NCI-H524 (cell line): ENCODE data around the gene PRKAG1.

ENCODE experiments used
- DNase-seq, 2 experiments: peaks; one replicate each; lab custom pipeline; 2025; lab: John Stamatoyannopoulos, UW

PRKAG1 gene

DNA sequence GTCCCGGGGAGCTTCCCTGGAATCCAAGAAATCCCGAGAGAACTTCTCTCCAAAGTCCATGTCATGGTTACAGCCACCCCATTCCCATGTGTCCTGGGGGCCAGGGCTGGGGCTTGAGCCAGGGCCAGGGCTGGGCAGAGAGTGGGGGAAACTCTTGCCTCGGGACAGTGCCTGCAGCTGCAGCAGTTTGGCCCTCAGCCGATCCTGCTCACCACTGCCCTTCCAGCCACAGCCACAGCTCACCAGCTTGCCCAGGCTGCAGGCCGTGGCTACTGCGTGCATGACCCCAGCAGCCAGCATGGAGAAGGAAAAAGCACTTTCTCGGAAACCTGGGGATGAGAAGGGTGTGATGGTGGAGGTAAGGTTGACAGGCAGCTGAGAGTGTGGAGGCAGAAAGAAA is 50.6 kb downstream of the PRKAG1 start:
- no peak for DNase-seq

DNA sequence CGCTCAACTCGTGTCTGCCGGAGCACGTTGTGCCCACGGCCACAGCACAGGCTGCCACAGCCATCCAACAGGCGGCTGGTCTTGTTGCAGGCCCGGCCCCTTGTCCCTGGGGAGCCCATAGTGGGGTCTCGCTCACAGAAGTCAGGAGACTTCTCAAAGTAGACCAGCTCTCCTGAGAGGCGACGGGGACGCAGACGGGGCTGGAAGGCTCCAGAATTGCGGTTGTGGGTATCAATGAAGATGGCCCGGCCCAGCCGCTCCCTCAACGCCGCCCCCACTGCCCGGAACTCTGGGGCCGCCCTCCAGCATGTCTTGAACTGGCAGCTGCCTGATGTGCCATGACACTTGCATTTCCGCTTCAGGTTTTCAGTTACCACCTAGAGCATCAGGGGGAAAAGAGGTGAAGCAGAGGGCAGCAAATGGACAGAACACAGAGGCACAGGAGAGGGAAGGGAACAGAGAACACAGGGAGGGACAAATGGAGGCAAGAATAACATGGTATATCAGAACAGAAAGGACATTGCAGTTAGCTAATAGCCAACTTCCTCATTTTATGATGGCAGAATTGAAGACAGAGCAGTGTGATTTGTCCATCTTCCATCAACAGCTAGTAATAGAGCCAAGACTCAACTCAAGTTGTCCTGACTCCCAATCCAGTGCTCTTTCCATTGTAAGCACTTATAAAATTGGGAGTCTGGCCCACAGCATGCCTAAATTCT is 52.2 kb downstream of the PRKAG1 start:
- DNase-seq, result no peak

DNA sequence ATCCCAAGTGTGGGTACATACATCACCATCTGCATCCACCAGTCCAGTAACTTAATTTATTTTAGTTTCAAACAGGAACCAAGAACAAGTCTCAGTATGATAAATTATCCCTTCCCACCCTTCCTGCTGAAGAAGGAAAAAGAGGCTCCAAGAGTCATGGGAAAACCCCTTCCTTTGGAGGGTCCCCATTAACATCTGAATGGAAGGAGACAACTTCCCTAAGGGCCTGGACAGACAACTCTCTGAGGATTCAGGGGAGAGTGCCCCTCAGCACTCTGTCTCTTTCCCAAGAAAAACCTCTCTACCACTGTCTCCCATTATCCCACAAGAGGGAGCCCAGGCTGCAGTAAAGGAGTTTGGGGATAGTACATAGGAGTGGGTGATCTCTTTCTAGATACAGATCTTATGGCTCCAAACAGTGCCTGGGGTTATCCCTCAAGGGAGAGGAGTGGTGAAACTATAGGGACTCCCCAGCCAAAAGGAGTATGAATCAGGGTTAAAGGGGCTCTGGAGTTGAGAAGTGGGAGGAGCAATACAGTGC is 53.2 kb downstream of the PRKAG1 start:
- DNase-seq, result peak in 1 of 2 experiments; percentile 12

DNA sequence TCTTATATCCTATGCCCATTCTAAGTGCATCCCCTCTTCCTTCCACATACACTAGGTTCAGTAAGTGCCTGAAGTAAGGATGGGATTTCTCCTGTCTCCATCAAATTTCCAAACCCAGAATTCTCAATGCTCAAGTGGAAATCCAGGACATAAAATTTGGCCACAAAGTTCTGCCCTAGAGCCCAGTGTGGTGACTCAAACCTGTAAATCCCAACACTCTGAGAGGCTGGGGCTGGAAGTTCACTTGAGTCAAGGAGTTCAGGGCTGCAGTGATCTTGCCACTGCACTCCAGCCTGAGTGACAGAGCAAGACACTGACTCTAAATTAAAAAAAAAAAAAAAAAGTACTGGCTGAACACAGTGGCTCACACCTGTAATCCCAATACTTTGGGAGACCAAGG is 56.8 kb downstream of the PRKAG1 start:
- DNase-seq, result no peak

DNA sequence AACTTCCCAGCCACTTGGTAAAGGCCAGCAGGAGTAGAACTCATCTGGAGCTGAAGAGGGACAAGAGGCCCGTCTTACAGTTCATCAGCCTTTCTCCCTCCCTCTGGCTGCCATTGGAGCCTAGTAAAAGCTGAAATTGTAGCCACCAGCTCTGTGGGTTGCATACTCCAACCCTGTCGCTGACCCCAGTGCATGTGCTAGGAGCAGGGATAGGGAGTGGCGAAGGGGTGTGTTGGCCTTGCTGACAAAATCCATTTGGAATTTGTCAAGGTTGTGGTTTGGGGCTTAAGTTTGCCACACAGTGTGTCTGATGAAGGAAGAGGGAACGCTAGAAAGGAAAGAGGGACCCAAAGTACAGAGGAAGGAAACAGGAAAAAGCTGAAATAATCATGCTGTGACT is 57.2 kb downstream of the PRKAG1 start:
- no peak for DNase-seq

DNA sequence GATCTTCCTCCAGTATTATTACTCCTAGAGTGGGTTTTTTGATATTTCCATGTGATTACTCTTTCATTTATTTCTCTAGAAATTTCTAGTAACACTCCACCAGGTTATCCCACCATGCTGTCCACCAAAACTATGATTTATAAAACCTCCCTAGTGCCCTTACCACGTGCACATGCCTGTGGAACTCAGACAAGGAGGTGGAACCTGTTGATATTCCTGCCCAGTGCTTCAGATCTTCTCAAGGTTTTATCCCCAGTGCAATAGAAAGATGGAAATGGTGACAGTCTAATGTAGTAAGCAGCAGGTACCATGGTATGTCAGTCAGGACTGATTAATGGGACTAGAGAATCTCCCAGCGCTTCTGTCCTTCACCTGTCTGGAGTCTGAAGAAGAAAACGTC is 57.7 kb downstream of the PRKAG1 start:
- no peak for DNase-seq

DNA sequence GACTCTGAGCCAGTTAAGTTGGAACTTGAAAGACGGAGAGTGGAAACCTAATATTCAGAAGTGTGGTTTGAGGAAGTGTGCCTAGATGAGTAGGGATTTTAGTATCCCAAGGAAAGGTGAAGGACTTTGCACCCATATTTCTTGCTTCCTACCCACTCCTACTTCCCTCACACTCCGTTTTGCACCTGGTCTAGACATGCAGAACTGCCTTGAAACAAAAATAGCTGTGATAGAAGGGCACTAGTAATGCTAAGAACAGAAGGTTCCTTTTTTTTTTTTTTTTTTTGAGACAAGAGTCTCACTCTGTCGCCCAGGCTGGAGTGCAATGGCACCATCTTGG is 60.6 kb downstream of the PRKAG1 start:
- DNase-seq, result no peak

DNA sequence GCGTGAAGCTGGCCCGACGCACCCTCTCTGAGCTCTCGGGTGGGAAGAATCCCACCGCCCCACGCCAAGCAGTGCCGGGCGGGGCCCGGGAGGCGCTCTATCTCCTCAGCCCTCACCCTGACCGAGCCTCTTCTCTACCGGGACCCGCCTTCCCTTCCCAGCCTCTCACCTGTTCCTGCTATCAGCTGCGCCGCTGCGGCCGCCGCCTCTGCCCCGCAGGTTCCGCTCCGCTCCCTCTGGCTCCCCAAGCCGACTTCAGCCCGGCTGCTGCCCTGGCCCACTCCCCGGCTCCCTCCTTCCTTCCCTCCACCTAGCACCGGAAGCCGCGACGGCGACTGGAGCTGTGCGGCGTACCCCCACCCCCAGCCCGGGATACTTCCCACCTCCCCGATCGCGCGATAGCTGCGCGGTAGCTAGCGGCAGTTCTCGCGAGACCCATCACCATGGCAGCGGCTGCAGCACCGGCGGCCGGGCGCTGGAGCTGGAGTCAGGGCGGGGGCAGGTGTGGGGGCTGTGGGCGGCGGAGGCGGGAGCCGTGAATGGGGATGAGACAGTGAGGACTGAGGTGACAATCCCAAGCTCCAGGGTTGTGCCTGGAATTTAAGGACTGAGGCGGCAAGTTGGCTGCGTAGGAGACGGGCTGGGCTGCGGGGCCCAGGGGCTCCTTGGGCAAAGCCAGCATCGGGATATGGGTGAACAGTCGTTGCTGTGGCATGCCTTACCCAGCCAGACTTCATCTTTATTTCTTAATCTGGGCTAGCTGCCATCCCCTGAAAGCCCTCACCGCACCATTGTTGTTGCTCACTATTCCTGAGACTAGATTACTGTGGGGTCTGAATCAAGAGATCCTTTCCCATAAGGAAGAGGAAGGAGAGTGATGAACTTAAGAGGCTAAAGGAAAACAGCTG is 61.2 kb downstream of the PRKAG1 start, which contains the start of gene ARF3:
Gene ARF3, minus strand, starts transcription at position 347 of the 908 bp plus-strand sequence. CDS start 16,392 bp downstream, outside the sequence.
- DNase-seq, result peak; percentile 88 to 94

DNA sequence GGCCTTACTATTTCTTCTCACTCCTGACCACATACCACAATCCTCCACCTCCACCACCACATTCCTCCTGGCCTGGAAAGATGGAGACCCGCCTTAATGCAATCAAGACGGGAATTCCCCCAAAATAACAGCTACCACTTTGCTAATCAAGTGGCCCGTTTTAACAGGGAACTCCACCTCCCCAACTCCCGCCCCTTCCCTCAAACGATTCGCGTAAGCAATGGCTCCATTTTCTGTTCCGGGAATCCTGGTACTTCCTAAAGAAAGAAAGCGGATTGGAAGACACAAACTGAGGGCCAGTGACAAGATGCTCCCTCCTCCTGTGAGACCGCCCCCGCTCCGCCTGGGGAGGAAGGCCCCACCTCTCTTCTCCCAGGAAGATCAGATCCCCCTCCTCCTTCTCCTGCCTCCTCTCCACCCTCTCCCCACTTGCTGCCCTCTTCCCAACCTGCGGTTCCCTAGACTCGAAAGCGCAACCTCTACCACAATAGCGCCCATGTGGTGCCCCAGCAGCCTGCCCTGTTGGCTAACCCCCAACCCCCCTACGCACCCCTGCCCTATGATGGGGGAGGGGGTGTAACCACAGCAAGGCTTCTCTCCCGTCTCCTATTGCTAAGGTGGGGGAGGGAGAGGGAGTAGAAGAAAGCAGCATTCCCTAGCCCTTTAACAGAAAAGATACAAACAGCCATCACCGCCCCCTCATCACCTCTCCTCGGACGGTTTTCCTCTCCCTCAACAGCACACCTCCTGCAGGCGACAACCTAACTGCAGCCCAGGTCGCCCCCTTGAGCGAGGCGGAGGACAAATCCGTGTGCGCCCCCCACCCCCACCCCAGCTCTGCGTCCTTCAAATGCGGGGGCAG is 62.1 kb downstream of the PRKAG1 start:
- peak; percentile 77 to 87 for DNase-seq

DNA sequence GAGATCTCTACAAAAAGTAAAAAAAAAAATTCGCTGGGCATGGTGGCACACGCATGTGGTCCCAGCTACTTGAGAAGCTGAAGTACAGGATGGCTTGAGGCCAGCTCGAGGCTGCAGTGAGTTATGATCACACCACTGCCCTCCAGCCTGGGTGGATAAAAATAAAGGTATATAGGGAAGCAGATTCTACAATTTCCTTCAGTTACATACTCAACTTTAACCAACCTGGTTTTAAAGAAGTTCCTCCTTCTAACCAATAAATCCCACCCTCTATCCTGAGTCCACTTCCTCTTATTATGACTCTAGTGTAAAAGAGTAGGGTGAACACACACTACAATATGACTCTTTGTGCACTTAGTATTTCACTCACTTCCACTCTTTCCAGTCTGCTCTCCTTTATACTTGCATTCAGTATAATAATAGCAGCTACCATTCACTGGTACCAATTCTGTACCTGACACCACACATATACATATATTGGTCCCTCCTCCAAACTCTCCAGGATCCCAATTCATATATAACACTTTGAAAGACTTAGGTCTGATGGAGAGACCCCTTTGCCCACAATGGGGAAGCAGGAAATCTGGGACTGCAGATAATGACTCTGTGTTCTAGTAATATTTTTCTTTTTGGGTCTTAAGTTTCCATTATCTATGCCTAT is 63.6 kb downstream of the PRKAG1 start:
- no peak for DNase-seq

DNA sequence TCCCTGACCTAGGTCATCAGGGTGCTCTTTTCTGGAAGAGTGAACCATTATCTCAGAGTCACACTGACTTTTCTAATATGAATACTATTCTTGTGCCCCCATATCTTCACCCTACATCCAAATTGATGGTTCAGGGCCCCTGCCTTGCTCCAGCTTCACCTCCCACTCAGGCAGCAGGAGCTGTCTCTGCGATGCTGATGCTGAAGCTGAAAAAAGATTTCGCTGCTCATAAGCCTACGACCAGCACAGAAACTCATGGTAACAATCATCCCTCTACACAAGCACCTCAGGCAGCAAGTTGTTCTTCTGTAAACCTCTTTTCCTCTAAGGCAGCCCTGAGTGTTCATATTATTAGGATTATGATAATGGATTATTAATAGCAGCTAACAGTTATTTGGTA is 64.5 kb downstream of the PRKAG1 start:
- DNase-seq, result no peak

DNA sequence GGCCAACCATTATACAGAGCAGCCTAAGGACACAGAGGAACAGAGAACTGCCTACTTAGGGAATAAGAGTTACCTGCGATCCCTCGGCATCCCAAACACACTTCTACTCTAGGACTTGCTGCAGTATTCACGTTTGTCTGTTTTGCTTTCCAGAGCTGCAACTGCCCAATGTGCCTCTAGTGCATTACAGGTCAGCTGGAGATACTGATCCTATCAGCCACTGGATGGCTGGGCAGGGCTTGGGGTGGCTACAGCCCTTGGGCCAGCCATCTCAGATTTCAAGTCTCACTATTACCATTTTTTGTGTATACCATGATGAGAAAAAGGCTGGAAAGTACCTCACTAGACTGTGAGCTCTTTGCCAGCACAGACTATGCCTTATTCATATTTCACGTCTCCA is 65.9 kb downstream of the PRKAG1 start:
- DNase-seq, result peak in 1 of 2 experiments; percentile 3
